Testis (tissue), 2 donors: ENCODE measurements around the gene RABL3.
"Not testable (repeated sequence)": the region's sequence is repeated elsewhere in the genome, so short reads cannot be mapped to it uniquely, and the experiment has no call there.

Source experiments
- CTCF ChIP-seq, 3 experiments: fragments of 450-650 bp in 2 of 3; fragments of 200-600 bp in 1 of 3; sonication (generic) in 1 of 3; IDR thresholded peaks; one replicate each; pipeline ENCODE4 v1.5.1; 2016 to 2019; ENCODE audit warnings: antibody characterized with exemption in 3 of 3, mild to moderate bottlenecking in 2 of 3, moderate library complexity in 1 of 3
- POLR2A ChIP-seq: fragments of 450-650 bp; IDR thresholded peaks from one replicate; pipeline ENCODE4 v1.6.1; 2017; ENCODE audit warnings: antibody characterized with exemption, mild to moderate bottlenecking, moderate library complexity

DNA sequence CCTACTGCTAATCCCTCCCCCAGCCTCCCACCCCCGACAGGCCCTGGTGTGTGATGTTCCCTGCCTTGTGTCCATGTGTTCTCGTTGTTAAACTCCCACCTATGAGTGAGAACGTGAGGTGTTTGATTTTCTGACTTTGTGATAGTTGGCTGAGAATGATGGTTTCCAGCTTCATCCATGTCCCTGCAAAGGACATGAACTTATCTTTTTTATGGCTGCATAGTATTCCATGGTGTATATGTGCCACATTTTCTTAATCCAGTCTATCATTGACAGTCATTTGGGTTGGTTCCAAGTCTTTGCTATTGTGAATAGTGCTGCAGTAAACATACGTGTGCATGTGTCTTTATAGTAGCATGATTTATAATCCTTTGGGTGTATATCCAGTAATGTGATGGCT lies 16.2 kb upstream of the RABL3 start:
- not testable (repeated sequence) for TF ChIP-seq CTCF (IDR thresholded peaks at IDR 0.05); POLR2A
